Measurements from ENCODE around the gene ZKSCAN8.

Gene ZKSCAN8

GRCh38 chr6:28188111-28188979 lies 46.7 kb downstream of the ZKSCAN8 start:
- H3K4me3 ChIP-seq (ENCODE audit: control insufficient read depth, low read depth, low read length), result no peak overlapping the region
- no peak for DNase-seq (ENCODE audit: low read depth)
- TF ChIP-seq, protein P1, sequence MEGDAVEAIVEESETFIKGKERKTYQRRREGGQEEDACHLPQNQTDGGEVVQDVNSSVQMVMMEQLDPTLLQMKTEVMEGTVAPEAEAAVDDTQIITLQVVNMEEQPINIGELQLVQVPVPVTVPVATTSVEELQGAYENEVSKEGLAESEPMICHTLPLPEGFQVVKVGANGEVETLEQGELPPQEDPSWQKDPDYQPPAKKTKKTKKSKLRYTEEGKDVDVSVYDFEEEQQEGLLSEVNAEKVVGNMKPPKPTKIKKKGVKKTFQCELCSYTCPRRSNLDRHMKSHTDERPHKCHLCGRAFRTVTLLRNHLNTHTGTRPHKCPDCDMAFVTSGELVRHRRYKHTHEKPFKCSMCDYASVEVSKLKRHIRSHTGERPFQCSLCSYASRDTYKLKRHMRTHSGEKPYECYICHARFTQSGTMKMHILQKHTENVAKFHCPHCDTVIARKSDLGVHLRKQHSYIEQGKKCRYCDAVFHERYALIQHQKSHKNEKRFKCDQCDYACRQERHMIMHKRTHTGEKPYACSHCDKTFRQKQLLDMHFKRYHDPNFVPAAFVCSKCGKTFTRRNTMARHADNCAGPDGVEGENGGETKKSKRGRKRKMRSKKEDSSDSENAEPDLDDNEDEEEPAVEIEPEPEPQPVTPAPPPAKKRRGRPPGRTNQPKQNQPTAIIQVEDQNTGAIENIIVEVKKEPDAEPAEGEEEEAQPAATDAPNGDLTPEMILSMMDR (IDR thresholded peaks at IDR 0.05; ENCODE audit: control insufficient read depth, insufficient read depth, low read depth, low read length, missing control alignments), result no peak

DNA sequence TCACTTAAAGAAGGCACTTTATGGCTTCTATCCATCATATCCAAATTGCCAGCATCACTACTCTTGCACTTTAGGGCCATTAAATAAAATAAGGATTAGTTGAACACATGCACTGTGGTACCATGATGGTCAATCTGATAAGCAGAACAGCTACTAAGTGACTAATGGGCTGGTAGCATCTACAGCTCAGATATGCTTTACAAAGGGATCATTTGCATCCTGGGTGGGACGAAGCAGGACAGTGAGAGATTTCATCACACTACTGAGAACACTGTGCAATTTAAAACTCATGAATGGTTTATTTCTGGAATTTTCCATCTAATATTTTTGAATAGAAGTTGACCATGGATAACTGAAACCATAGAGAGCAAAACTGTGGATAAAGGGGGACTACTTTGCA lies 58.3 kb downstream of the ZKSCAN8 start:
- H3K4me3 ChIP-seq (ENCODE audit: control insufficient read depth, low read depth, low read length), result no peak overlapping the region
- TF ChIP-seq, protein P1 (IDR thresholded peaks at IDR 0.05; ENCODE audit: control insufficient read depth, insufficient read depth, low read depth, low read length, missing control alignments), result no peak
- no peak for DNase-seq (ENCODE audit: low read depth)

GRCh38 chr6:28203201-28203600 lies 61.5 kb downstream of the ZKSCAN8 start:
- DNase-seq (ENCODE audit: low read depth), result no peak
- H3K4me3 ChIP-seq (ENCODE audit: control insufficient read depth, low read depth, low read length), result no peak overlapping the region
- TF ChIP-seq, protein P1 (IDR thresholded peaks at IDR 0.05; ENCODE audit: control insufficient read depth, insufficient read depth, low read depth, low read length, missing control alignments), result no peak

DNA sequence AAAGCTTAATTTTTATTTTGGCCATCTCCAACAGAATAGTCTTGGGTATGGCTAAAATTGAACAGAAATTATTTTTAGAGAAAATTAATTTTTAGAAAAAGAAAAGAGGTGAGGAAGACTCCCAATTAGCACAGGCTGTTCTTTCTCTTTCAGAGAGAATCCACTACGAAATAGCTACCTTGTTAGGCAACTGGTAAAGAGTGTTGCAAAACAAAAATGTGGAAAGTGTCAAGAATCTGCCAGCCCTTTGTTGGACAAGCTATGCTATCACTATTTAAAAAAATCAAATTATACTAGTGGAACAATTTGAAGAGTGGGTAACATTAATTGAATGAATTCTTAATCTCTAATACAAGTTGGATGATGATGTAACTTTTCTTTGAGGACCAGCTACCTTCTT lies 64.2 kb downstream of the ZKSCAN8 start:
- TF ChIP-seq, protein P1 (IDR thresholded peaks at IDR 0.05; ENCODE audit: control insufficient read depth, insufficient read depth, low read depth, low read length, missing control alignments), result no peak
- no peak for DNase-seq (ENCODE audit: low read depth)
- no peak overlapping the region for H3K4me3 ChIP-seq (ENCODE audit: control insufficient read depth, low read depth, low read length)

- no peak for DNase-seq (ENCODE audit: low read depth)
- no peak overlapping the region for H3K4me3 ChIP-seq (ENCODE audit: control insufficient read depth, low read depth, low read length)
- TF ChIP-seq, protein P1 (IDR thresholded peaks at IDR 0.05; ENCODE audit: control insufficient read depth, insufficient read depth, low read depth, low read length, missing control alignments), result no peak
These were observed 64.8 kb downstream of the ZKSCAN8 start for GRCh38 chr6:28206527-28206926.

GRCh38 chr6:28206928-28207509 lies 65.3 kb downstream of the ZKSCAN8 start:
- DNase-seq (ENCODE audit: low read depth), result no peak
- H3K4me3 ChIP-seq (ENCODE audit: control insufficient read depth, low read depth, low read length), result peak overlapping the region; percentile 53

More at GRCh38 chr6:28206928-28207509, 65.3 kb downstream of the ZKSCAN8 start:
- TF ChIP-seq, protein P1 (IDR thresholded peaks at IDR 0.05; ENCODE audit: control insufficient read depth, insufficient read depth, low read depth, low read length, missing control alignments), result no peak

Data from AG09309 (cell line).